Activated B cell treated with CpG ODN at 0.5 μM for 24 hours (primary cell): ENCODE results near the gene M6PR. TPM values are rescaled to one million over a fixed set of nuclear protein-coding genes. Genes with fewer than 3 reads are reported as not detected.
"Not testable (repeated sequence)": the region's sequence is repeated elsewhere in the genome, so short reads cannot be mapped to it uniquely, and the experiment has no call there.

ENCODE experiments used
- ATAC-seq: fragments of 200-7000 bp; cut with Tn5 transposase; one replicate; pipeline ENCODE4 v1.10.0; 2021; ENCODE audit warnings: low read depth, mild to moderate bottlenecking, moderate library complexity
- CTCF ChIA-PET: fragments of 350-600 bp; sonication (Branson Sonifier 250); formaldehyde crosslinking; loops from one replicate; lab custom pipeline; 2021; ENCODE audit warnings: antibody characterized with exemption; lab: Charles Lee
- POLR2A ChIA-PET: fragments of 350-600 bp; sonication (Branson Sonifier 250); formaldehyde crosslinking; loops from one replicate; lab custom pipeline; 2021; ENCODE audit warnings: antibody characterized with exemption; lab: Charles Lee
- DNase-seq: peaks from one replicate; pipeline ENCODE4 v3.0.0; 2022
- H3K27ac Mint-ChIP-seq: one replicate; pipeline ENCODE4 v1.8.0; 2020; ENCODE audit warnings: mixed read lengths
- H3K27me3 Mint-ChIP-seq: one replicate; pipeline ENCODE4 v1.8.0; 2021; ENCODE audit warnings: mixed read lengths
- H3K36me3 Mint-ChIP-seq: one replicate; pipeline ENCODE4 v1.8.0; 2021; ENCODE audit warnings: low read depth, mixed read lengths
- H3K4me1 Mint-ChIP-seq: one replicate; pipeline ENCODE4 v1.8.0; 2021; ENCODE audit warnings: mixed read lengths
- H3K4me3 Mint-ChIP-seq: one replicate; pipeline ENCODE4 v1.8.0; 2020; ENCODE audit warnings: mild to moderate bottlenecking, mixed read lengths
- H3K9me3 Mint-ChIP-seq: one replicate; pipeline ENCODE4 v1.8.0; 2020; ENCODE audit warnings: mixed read lengths
- intact Hi-C: fragments of 100-400 bp; cut with micrococcal nuclease; formaldehyde crosslinking; loops from one replicate; pipeline ENCODE4 v1.15.1; 2024
- total RNA-seq: library from RNA; stranded (reverse); gene quantifications from 2 replicates; pipeline ENCODE4 v1.2.3, GENCODE V29; 2022
- TF ChIP-seq, protein P1 (sequence below): fragments of 200-600 bp; IDR thresholded peaks from one replicate; pipeline ENCODE4 v1.8.0; 2022; ENCODE audit warnings: antibody characterized with exemption, mild to moderate bottlenecking

The M6PR gene
- total RNA-seq, 1 donor from 2014 or later = 229 TPM

DNA sequence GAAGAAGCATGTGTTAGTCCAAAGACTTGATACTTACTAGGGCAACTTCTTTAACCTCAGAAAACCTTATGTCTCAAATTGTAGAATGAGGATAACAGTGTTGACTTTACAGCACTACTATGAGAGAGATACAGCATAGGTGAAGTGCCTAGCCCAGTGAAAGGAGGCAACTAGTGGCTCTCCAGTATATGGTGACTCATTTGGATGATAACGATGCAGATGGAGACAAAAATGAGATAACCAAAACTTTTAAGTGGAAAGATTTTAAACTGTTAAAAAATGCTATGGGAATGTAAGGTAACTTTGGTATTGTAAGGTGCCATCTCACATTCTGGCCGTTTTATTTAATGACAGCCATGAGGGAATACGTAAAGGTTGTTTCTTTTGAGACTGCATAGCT is 32.4 kb downstream of the M6PR start:
- DNase-seq (no peak), ATAC-seq (no peak)
- Mint-ChIP-seq H3K9me3 (no peaks in the 10 kb centered on the region), H3K27ac (no peak overlapping the region), H3K27me3 (no peaks in the 10 kb centered on the region), H3K4me1 (peaks cover 19% of the 10 kb centered on the region), H3K4me3 (no peak overlapping the region), H3K36me3 (peaks cover 20% of the 10 kb centered on the region)
- ChIA-PET CTCF (interaction anchor here (1.1 kb wide), 1 partner anchor 26 kb away, joined by 4 read pairs; no protein-coding TSS in a partner anchor), POLR2A (interaction anchor here (0.5 to 1.5 kb wide), 2 partner anchors 32 to 211 kb away, joined by 4 to 5 read pairs; partner anchors contain the start of gene M6PR)
- TF ChIP-seq, protein P1, sequence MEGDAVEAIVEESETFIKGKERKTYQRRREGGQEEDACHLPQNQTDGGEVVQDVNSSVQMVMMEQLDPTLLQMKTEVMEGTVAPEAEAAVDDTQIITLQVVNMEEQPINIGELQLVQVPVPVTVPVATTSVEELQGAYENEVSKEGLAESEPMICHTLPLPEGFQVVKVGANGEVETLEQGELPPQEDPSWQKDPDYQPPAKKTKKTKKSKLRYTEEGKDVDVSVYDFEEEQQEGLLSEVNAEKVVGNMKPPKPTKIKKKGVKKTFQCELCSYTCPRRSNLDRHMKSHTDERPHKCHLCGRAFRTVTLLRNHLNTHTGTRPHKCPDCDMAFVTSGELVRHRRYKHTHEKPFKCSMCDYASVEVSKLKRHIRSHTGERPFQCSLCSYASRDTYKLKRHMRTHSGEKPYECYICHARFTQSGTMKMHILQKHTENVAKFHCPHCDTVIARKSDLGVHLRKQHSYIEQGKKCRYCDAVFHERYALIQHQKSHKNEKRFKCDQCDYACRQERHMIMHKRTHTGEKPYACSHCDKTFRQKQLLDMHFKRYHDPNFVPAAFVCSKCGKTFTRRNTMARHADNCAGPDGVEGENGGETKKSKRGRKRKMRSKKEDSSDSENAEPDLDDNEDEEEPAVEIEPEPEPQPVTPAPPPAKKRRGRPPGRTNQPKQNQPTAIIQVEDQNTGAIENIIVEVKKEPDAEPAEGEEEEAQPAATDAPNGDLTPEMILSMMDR = no peak
- intact Hi-C loops = no loop called here

DNA sequence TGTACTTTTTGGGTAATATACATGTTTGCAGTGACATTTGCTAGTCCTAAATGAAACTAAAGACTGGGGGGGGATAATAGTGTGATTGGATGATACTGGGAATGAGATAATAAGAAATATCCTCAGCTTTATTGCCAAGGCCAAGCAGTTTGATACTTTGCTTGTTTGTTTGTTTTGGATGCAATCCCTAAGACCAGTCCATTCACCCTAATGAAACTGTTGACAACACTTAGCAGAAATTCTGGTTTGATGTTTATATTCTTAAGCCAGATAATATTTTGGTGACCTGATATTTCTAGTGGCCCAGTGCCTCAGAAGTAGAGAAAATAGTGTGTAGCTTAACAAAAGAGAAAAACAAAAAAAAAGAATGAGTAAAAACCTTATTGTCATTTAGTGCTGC is 33.3 kb downstream of the M6PR start:
- no peak overlapping the region for H3K27ac Mint-ChIP-seq
- ChIA-PET POLR2A (no interaction called here), CTCF (interaction anchor here (1.3 kb wide), 1 partner anchor 33 kb away, joined by 5 read pairs; the partner anchor contains the start of gene M6PR)
- H3K36me3 Mint-ChIP-seq = peaks cover 15% of the 10 kb centered on the region
- H3K9me3 Mint-ChIP-seq = no peaks in the 10 kb centered on the region
- DNase-seq = no peak
- peaks cover 25% of the 10 kb centered on the region for H3K4me1 Mint-ChIP-seq
- ATAC-seq = no peak
- TF ChIP-seq, protein P1 = no peak
- intact Hi-C loops = no loop called here
- no peaks in the 10 kb centered on the region for H3K27me3 Mint-ChIP-seq
- no peak overlapping the region for H3K4me3 Mint-ChIP-seq

DNA sequence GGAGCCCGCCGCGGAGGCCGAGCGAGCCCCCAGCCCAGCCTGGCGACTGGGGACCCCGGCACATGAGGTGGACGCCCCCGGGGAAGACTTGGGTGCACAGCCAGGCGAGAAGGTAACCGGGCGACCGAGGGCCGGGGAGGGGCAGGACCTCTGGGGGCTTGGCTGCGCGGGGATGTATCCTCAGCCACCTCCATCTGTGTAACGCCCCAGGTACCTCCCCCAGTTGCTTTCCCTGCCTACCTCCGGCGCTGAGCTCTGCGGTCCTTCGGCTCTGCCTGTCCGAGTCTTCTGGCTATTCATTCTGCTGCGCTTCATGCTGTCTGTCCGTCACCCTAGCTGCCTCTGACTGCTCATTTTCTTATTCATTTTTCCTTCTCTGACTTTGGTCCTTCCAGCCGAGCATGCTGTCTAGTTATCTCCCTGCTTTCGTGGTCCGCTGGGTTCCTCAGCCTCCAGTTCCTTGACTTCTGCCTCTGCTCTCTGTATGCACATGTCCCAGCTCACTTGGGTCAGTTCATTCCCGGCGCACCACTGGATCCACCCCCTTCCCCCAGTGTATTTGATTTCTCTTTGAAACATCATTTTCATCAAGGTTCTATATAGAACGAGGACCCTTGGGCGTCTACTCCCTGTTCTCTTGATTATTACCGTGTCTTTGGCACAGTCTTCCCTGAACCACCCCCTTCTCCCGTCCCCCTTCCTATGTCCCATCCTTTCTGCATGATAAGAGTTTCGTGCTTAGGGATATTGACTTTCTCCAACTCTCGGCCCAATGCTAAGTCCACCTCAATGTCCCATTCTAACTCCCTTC is 34.5 kb downstream of the M6PR start:
- TF ChIP-seq, protein P1 = no peak
- Mint-ChIP-seq H3K27me3 (no peaks in the 10 kb centered on the region), H3K36me3 (peaks cover 9% of the 10 kb centered on the region), H3K4me1 (peaks cover 25% of the 10 kb centered on the region), H3K9me3 (no peaks in the 10 kb centered on the region), H3K27ac (no peak overlapping the region), H3K4me3 (no peak overlapping the region)
- intact Hi-C loops = loop anchor here (1.0 to 2.0 kb wide), 2 partner anchors 34 to 672 kb away; partner anchors contain the start of gene M6PR
- ATAC-seq (peak; percentile 83), DNase-seq (peak; percentile 65)
- ChIA-PET CTCF (interaction anchor here (1.0 to 1.6 kb wide), 2 partner anchors 35 to 124 kb away, joined by 3 to 5 read pairs (median 3); partner anchors contain the start of gene M6PR), POLR2A (interaction anchor here (1.0 to 1.3 kb wide), 2 partner anchors 35 to 218 kb away, joined by 3 to 8 read pairs; partner anchors contain the start of genes M6PR and RIMKLB)

DNA sequence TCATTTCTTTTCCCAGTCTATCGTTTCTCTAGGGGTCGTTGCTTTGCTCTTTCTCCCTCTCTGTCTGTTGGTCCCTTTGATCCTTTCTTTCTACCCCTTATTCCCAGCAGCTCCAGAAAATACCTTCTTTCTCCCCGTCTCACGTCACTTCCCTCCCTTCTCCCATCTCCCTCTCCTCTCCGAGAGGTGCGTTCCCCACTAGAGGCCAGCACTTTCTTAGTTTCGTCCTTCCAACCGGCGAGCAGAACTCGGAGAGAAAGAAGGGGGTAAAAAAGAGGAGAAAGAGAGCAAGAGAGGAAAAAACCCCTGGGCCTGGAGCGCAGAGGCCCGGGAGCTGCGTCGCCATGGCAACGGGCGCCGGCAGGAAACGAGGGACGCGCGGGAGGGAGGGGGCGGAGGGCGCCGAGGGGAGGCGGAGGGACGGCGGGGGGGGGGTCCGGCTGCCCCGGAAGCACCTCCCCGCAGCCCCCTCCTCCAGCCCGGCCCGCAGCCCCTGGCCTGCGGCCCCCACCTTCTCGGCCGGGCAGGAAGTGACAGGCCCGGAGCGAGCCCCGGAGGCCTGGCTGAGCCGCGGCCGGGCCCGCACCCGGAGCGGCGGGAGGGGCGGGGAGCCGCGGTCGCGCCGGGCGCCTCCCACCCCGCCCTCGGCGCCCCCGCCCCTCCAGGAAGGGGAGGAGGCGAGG is 35.3 kb downstream of the M6PR start, which contains the start of gene PHC1:
Gene PHC1 (plus strand): TSS at position 477 of the 683 bp plus-strand sequence. CDS start 3,169 bp downstream, outside the sequence.
- H3K27me3 Mint-ChIP-seq, H3K9me3 Mint-ChIP-seq, H3K36me3 Mint-ChIP-seq: not testable (repeated sequence)
- peak; percentile 73 for ATAC-seq
- ChIA-PET CTCF (interaction anchor here (0.8 to 1.6 kb wide), 3 partner anchors 35 to 125 kb away, joined by 3 read pairs; partner anchors contain the start of gene M6PR), POLR2A (interaction anchor here (1.0 to 1.3 kb wide), 2 partner anchors 35 to 217 kb away, joined by 3 to 8 read pairs; partner anchors contain the start of genes M6PR and RIMKLB)
- H3K27ac Mint-ChIP-seq = peak within 1 kb of the TSS; percentile 91
- intact Hi-C loops = loop anchor here (1.0 to 2.0 kb wide), 2 partner anchors 35 to 671 kb away; partner anchors contain the start of gene M6PR
- peak; percentile 75 for DNase-seq
- peaks cover 25% of the 10 kb centered on the region for H3K4me1 Mint-ChIP-seq
- peak within 1 kb of the TSS; percentile 89 for H3K4me3 Mint-ChIP-seq

DNA sequence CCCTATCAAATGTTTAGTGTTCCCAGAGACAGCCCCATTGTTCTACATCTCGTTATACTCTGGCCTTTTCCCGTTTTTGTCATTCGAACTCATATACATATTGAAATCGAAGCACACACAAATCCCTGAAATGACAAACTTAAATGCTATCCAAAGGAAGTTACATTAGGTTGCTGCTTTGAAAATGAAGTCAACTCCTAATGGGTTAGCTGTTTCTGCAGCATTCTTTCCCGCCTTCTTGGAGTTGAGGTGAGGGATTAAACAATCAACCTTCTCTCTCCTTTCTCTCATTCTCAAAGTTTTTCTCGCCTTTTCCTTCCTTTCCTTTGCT is 35.8 kb downstream of the M6PR start:
- POLR2A ChIA-PET = no interaction called here
- peaks cover 25% of the 10 kb centered on the region for H3K4me1 Mint-ChIP-seq
- no peaks in the 10 kb centered on the region for H3K9me3 Mint-ChIP-seq
- DNase-seq (no peak), ATAC-seq (no peak)
- CTCF ChIA-PET = interaction anchor here (0.8 to 1.6 kb wide), 2 partner anchors 36 to 37 kb away, joined by 3 read pairs; partner anchors contain the start of gene M6PR
- peaks cover 4% of the 10 kb centered on the region for H3K36me3 Mint-ChIP-seq
- H3K4me3 Mint-ChIP-seq = peak overlapping the region; percentile 89
- no peaks in the 10 kb centered on the region for H3K27me3 Mint-ChIP-seq
- intact Hi-C loops = loop anchor here (1.0 to 2.0 kb wide), 3 partner anchors 36 to 671 kb away; partner anchors contain the start of genes M6PR and RIMKLB
- peak overlapping the region; percentile 91 for H3K27ac Mint-ChIP-seq
- TF ChIP-seq, protein P1 = no peak
